GM18861 (cell line): ENCODE results near the gene SOX6.
"Not testable (repeated sequence)": the region's sequence is repeated elsewhere in the genome, so short reads cannot be mapped to it uniquely, and the experiment has no call there.

Experiments
- ATAC-seq: cut with Tn5 transposase; IDR thresholded peaks from one replicate; pipeline ENCODE4 v1.9.1; 2021; ENCODE audit not compliant: unreplicated experiment

SOX6 gene

GRCh38 chr11:16058671-16059070 is 297.7 kb downstream of the SOX6 start:
- ATAC-seq, result no peak

GRCh38 chr11:16052750-16053149 is 303.6 kb downstream of the SOX6 start:
- no peak for ATAC-seq

- ATAC-seq, result no peak
Measured at GRCh38 chr11:16049611-16050010, 306.7 kb downstream of the SOX6 start.

GRCh38 chr11:16047073-16047472 is 309.3 kb downstream of the SOX6 start:
- no peak for ATAC-seq

- no peak for ATAC-seq
Measured at GRCh38 chr11:16043617-16044016, 312.7 kb downstream of the SOX6 start.

- no peak for ATAC-seq
Measured at GRCh38 chr11:16041207-16041606, 315.1 kb downstream of the SOX6 start.

- no peak for ATAC-seq
Measured at GRCh38 chr11:16040151-16040550, 316.2 kb downstream of the SOX6 start.

DNA sequence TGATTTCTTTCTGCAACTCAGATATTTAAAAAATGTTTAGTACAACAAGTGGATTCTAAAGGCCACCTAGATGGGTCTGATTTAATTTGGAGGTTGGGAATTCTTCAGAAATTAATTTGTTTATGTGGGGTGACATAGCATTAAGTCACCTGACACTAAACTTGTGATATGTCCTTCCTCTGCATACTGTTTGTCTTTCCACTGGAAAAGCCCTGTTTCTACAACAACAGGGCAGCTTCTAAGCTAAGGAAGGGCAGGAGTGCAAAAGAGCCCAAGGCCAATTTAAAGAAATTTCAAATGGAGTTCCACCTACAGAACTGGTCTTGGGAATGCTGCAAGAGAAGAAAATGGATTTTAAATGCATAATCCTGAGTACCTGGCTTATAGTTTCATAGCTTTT is 319.2 kb downstream of the SOX6 start:
- no peak for ATAC-seq

- ATAC-seq, result no peak
Measured at GRCh38 chr11:16036218-16036617, 320.1 kb downstream of the SOX6 start.

GRCh38 chr11:16034074-16034473 is 322.3 kb downstream of the SOX6 start:
- ATAC-seq, result no peak

GRCh38 chr11:16032974-16033373 is 323.4 kb downstream of the SOX6 start:
- ATAC-seq, result no peak

DNA sequence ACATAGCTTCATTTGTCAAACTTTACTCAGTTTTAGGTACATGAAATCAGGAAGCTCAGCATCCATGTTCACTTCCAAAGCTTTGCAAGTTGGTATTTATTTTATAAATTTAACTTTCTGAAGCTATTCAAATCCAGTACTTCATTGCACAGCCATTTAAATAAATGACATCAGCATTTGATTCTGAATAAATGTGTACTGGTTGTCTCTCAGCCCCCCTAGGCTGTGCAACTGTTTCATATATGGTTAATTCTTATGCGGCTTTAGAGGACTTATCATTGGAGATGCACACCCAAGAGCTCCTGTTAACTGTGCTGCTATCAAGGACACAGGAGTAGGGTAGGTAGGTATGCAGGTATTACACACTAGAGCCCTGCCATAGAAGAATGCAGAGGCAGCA is 325.1 kb downstream of the SOX6 start:
- ATAC-seq, result no peak

DNA sequence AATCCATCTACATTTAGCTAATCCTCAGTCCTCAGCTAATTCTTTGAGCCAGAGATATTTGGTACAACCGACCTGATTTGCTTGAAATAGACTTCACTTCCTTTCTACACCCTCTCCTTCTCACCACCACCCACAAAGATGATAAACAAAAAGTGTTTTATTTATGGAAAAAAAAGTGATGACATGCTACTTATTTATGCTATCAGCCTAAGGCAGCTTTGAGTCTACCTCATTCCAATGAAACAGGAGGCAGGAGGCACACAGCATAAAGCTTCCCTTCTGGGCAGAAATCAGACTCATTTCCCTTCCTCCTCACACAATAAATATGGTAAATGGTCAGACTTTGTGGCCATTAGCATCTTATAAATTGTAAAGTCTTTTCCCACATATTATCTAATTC is 325.7 kb downstream of the SOX6 start:
- ATAC-seq, result no peak

DNA sequence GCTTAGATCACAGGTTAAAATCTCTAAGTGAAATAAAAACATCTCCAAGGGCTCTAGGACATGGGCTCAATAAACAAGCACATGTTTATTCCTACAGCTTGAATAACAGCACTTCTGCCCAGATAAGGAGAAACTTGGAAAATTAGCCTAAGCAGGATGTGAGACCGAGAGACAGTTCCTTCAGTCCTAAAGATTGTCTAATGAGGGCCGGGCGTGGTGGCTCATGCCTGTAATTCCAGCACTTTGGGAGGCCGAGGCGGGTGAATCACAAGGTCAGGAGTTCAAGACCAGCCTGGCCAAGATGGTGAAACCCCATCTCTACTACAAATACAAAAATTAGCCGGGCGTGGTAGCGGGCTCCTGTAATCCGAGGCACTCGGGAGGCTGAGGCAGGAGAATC is 327.2 kb downstream of the SOX6 start:
- not testable (repeated sequence) for ATAC-seq

DNA sequence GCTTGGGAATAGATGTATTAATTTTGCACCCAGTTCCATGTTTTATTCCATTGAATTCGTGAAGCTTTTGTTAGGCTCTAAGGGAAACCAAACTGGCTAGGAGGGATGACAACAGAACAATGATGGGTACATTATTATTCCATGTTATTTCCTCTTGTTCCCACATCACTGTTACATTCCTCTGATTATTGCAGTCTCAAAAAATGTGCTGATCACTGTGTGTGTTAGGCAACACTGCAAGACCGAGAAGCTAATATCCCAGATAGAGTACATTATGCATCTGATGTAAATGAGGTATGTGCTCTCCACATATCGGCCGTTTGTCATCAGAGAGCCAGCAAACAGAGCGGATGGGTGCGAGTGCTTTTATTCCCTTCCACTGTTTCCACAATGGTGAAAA is 327.9 kb downstream of the SOX6 start:
- no peak for ATAC-seq

DNA sequence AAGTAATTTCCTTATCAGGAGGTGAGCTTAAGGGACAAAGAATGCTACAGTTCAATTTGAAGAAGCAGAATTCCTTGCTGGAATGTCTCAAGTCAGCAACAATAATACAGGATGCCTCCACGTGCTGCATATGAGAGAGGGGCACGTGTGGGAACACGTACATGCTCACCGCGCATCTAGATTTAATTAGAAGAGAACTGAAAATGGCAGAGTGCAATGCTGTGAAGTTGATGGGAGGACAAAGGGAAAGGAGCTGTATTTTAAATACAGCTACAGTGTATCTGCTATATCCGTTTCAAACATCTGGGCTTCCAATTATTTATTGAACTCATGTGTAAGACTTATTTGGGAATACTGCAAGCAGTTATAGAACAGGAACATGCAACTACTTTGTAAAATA is 328.7 kb downstream of the SOX6 start:
- no peak for ATAC-seq

GRCh38 chr11:16026849-16027248 is 329.5 kb downstream of the SOX6 start:
- no peak for ATAC-seq

- ATAC-seq, result no peak
Measured at GRCh38 chr11:16018931-16019330, 337.4 kb downstream of the SOX6 start.

DNA sequence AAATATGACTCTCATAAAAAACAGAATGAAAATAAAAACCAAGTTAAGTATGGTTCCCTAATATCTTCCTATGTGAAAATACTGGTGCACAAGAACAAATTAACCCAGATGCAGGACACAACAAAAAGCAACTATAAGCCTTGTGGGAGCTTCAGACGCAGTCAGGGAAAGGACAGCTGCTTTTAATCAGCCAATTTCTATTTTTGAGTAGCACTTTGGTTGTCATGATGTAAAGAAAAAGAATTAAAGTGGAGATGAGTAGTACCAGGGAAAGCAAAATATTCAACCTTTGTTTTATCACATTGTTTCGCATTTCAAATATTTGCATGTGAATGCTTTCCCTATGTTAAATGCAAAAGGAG is 339.9 kb downstream of the SOX6 start:
- ATAC-seq, result no peak

GRCh38 chr11:16015741-16016467 is 340.4 kb downstream of the SOX6 start:
- no peak for ATAC-seq

- no peak for ATAC-seq
Measured at GRCh38 chr11:16013649-16014275, 342.6 kb downstream of the SOX6 start.

DNA sequence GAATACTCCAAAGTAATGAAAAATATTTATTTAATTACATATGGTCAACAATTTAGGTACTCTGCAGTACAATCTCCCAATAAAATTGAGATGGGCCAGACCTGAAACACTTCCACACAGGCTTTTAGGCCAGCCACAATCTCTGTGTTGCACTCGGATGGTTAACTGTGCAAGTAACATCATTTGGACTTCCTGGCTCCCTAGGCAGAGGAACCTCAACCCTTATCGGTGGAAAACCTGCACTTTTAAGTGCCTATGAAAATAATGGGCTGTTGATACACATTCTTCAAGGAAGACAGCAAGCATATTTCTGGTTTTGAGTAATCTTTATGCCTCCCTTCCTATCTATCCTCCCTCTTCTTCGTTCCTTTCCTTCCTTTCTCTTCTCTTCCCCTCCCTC is 343.1 kb downstream of the SOX6 start:
- ATAC-seq, result no peak
